Mammary epithelial cell (primary cell): Measurements from ENCODE around the gene PPP1R18.

ENCODE experiments used
- EZH2 ChIP-seq: IDR thresholded peaks from 2 replicates; pipeline ENCODE4 v1.6.1; 2012; ENCODE audit warnings: low read length, inconsistent platforms, borderline replicate concordance
- TF ChIP-seq, protein P1 (sequence below), 2 donors: IDR thresholded peaks in 1 of 2; conservative IDR thresholded peaks in 1 of 2; 2 replicates each; pipeline ENCODE4 v1.5.1; 2011 to 2012; ENCODE audit warnings: inconsistent platforms in 2 of 2, low read length in 2 of 2, mild to moderate bottlenecking in 2 of 2, control low read depth in 1 of 2, low read depth in 1 of 2; ENCODE audit not compliant: insufficient read depth in 1 of 2; ENCODE audit errors: extremely low read depth in 1 of 2

DNA sequence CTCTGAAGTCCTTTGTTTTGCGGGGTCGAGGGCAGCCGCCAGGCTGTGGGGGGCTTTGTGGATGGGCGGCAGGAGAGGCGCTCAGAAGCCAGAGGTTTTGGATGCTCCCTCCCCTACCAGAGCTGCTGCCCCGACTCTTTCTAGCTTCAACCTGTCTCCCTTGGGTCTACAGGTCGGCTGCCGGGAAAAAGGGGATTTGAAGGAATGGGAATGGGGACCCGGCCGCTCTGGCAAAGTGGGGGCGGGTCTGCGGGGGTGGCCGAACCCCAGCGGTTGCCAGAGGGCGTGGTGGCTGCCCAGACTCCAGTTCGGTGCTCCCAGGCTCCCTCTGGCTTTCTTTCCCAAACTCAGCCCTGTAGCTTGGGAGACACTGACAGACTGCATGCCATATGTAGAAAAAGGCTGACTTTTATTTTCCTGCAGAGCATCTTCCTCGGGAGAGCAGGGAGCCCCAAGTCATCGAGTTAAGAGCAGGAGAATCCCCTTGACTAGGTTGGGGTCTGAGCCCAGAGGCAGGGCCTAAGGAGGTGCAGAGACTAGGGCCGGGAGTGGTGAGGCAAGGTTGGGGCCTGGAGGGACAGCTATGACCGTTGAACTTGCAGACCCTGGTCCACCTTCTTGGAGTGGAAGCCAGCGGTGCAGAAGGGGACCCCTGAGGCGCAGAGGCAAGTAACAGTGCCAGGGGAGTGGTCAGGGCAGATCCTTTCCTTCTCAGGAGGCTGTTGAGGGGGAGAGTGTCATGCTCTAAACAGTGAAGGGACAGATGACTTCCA is 1.4 kb upstream of the PPP1R18 start:
- TF ChIP-seq, protein P1, sequence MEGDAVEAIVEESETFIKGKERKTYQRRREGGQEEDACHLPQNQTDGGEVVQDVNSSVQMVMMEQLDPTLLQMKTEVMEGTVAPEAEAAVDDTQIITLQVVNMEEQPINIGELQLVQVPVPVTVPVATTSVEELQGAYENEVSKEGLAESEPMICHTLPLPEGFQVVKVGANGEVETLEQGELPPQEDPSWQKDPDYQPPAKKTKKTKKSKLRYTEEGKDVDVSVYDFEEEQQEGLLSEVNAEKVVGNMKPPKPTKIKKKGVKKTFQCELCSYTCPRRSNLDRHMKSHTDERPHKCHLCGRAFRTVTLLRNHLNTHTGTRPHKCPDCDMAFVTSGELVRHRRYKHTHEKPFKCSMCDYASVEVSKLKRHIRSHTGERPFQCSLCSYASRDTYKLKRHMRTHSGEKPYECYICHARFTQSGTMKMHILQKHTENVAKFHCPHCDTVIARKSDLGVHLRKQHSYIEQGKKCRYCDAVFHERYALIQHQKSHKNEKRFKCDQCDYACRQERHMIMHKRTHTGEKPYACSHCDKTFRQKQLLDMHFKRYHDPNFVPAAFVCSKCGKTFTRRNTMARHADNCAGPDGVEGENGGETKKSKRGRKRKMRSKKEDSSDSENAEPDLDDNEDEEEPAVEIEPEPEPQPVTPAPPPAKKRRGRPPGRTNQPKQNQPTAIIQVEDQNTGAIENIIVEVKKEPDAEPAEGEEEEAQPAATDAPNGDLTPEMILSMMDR (conservative IDR thresholded peaks at IDR 0.05 in 1 of 2, IDR thresholded peaks at IDR 0.05 in 1 of 2; ENCODE audit: extremely low read depth in 1 of 2, insufficient read depth in 1 of 2, low read depth in 1 of 2, low read length in 2 of 2): peak in 1 of 2 donors; percentile 35
- no peak for TF ChIP-seq EZH2
